Measurements from ENCODE around the gene MYOM1. TPM values are rescaled to one million over a fixed set of nuclear protein-coding genes. Genes with fewer than 3 reads are reported as not detected.

MYOM1 gene
- 10 to 100 TPM; 26.3 to 63.8 TPM for total RNA-seq
- 10 to 100 TPM; 15.8 to 26.4 TPM for polyA plus RNA-seq
- long read RNA-seq, donor 1, partial matches to known transcripts, result 60 of 85 reads
- long read RNA-seq, donor 1, other reads (novel, unspliced or antisense), result 24 of 85 reads
- long read RNA-seq, donor 2, partial matches to known transcripts, result 6 of 15 reads
- long read RNA-seq, donor 2, other reads (novel, unspliced or antisense), result 9 of 15 reads

GRCh38 chr18:3219631-3220335 is at the start of gene MYOM1:
MYOM1 (minus strand) TSS chr18:3219968; CDS start chr18:3215223, 4,745 bp downstream.
- ATAC-seq (ENCODE audit: low FRiP score), result peak; percentile 53
- intact Hi-C loops (cut with DNase I), result loop anchor here in 1 of 2 donors (5.0 kb wide), 1 partner anchor 37 kb away; no protein-coding TSS in a partner anchor
- peaks cover 0 to under 1% of the 10 kb centered on the region in 2 donors for H3K36me3 ChIP-seq (ENCODE audit: control insufficient read depth in 1 of 2, insufficient read depth in 2 of 2, low read length in 1 of 2)
- peak within 1 kb of the TSS; percentile 60 to 90 for H3K27ac ChIP-seq (ENCODE audit: low read depth in 1 of 2, low read length in 2 of 2)
- WGBS, 2 donors, result 3 to 7% methylated on average over 9 of the region's 9 CpGs
- H3K4me1 ChIP-seq (ENCODE audit: control insufficient read depth in 1 of 2, insufficient read depth in 2 of 2, low read length in 2 of 2), result peaks cover 0 to 5% of the 10 kb centered on the region in 2 donors
- DNase-seq, result no peak
- H3K9me3 ChIP-seq (ENCODE audit: control insufficient read depth, low read length), result no peaks in the 10 kb centered on the region
- peak within 1 kb of the TSS; percentile 82 to 94 for H3K4me3 ChIP-seq (ENCODE audit: low read length in 2 of 2)
- no peaks in the 10 kb centered on the region for H3K27me3 ChIP-seq (ENCODE audit: control insufficient read depth in 1 of 2, insufficient read depth in 2 of 2, low read length in 1 of 2)

- Histone ChIP-seq H3K9me3 (ENCODE audit: control insufficient read depth, low read length) (no peaks in the 10 kb centered on the region), H3K4me3 (ENCODE audit: low read length in 2 of 2) (no peak overlapping the region), H3K27me3 (ENCODE audit: control insufficient read depth in 1 of 2, insufficient read depth in 2 of 2, low read length in 1 of 2) (no peaks in the 10 kb centered on the region), H3K4me1 (ENCODE audit: control insufficient read depth in 1 of 2, insufficient read depth in 2 of 2, low read length in 2 of 2) (peaks cover 8 to 10% of the 10 kb centered on the region in 2 donors), H3K36me3 (ENCODE audit: control insufficient read depth in 1 of 2, insufficient read depth in 2 of 2, low read length in 1 of 2) (no peaks in the 10 kb centered on the region), H3K27ac (ENCODE audit: low read depth in 1 of 2, low read length in 2 of 2) (no peak overlapping the region)
- ATAC-seq (ENCODE audit: low FRiP score) (no peak), DNase-seq (no peak)
- WGBS, 2 donors, result 65 to 69% methylated on average over 4 of the region's 4 CpGs
- intact Hi-C loops (cut with DNase I), result loop anchor here (10.0 kb wide), 2 partner anchors 325 to 705 kb away; no protein-coding TSS in a partner anchor
Observed at GRCh38 chr18:3269241-3269913, 49.6 kb upstream of the MYOM1 start.

GRCh38 chr18:3268306-3268705 is 48.5 kb upstream of the MYOM1 start:
- no peak for ATAC-seq (ENCODE audit: low FRiP score)
- DNase-seq, result no peak
- H3K4me3 ChIP-seq (ENCODE audit: low read length in 2 of 2), result no peak overlapping the region
- H3K9me3 ChIP-seq (ENCODE audit: control insufficient read depth, low read length), result no peaks in the 10 kb centered on the region
- intact Hi-C loops (cut with DNase I), result loop anchor here (10.0 kb wide), 2 partner anchors 326 to 706 kb away; no protein-coding TSS in a partner anchor
- H3K27ac ChIP-seq (ENCODE audit: low read depth in 1 of 2, low read length in 2 of 2), result no peak overlapping the region
- peaks cover 8 to 17% of the 10 kb centered on the region in 2 donors for H3K4me1 ChIP-seq (ENCODE audit: control insufficient read depth in 1 of 2, insufficient read depth in 2 of 2, low read length in 2 of 2)
- no peaks in the 10 kb centered on the region for H3K27me3 ChIP-seq (ENCODE audit: control insufficient read depth in 1 of 2, insufficient read depth in 2 of 2, low read length in 1 of 2)
- H3K36me3 ChIP-seq (ENCODE audit: control insufficient read depth in 1 of 2, insufficient read depth in 2 of 2, low read length in 1 of 2), result no peaks in the 10 kb centered on the region

GRCh38 chr18:3266062-3266608 is 46.4 kb upstream of the MYOM1 start:
- Histone ChIP-seq H3K27ac (ENCODE audit: low read depth in 1 of 2, low read length in 2 of 2) (no peak overlapping the region), H3K36me3 (ENCODE audit: control insufficient read depth in 1 of 2, insufficient read depth in 2 of 2, low read length in 1 of 2) (no peaks in the 10 kb centered on the region), H3K4me1 (ENCODE audit: control insufficient read depth in 1 of 2, insufficient read depth in 2 of 2, low read length in 2 of 2) (peaks cover 6 to 17% of the 10 kb centered on the region in 2 donors), H3K27me3 (ENCODE audit: control insufficient read depth in 1 of 2, insufficient read depth in 2 of 2, low read length in 1 of 2) (no peaks in the 10 kb centered on the region), H3K9me3 (ENCODE audit: control insufficient read depth, low read length) (no peaks in the 10 kb centered on the region), H3K4me3 (ENCODE audit: low read length in 2 of 2) (no peak overlapping the region)
- 34 to 37% methylated on average over 7 of the region's 7 CpGs for WGBS, 2 donors
- ATAC-seq (ENCODE audit: low FRiP score) (no peak), DNase-seq (no peak)
- intact Hi-C loops (cut with DNase I), result loop anchor here (10.0 kb wide), 2 partner anchors 329 to 709 kb away; no protein-coding TSS in a partner anchor

GRCh38 chr18:3265564-3266033 is 45.8 kb upstream of the MYOM1 start:
- ATAC-seq (ENCODE audit: low FRiP score) (no peak), DNase-seq (no peak)
- Histone ChIP-seq H3K27ac (ENCODE audit: low read depth in 1 of 2, low read length in 2 of 2) (no peak overlapping the region), H3K9me3 (ENCODE audit: control insufficient read depth, low read length) (no peaks in the 10 kb centered on the region), H3K4me3 (ENCODE audit: low read length in 2 of 2) (no peak overlapping the region), H3K27me3 (ENCODE audit: control insufficient read depth in 1 of 2, insufficient read depth in 2 of 2, low read length in 1 of 2) (no peaks in the 10 kb centered on the region), H3K36me3 (ENCODE audit: control insufficient read depth in 1 of 2, insufficient read depth in 2 of 2, low read length in 1 of 2) (no peaks in the 10 kb centered on the region), H3K4me1 (ENCODE audit: control insufficient read depth in 1 of 2, insufficient read depth in 2 of 2, low read length in 2 of 2) (peaks cover 6 to 15% of the 10 kb centered on the region in 2 donors)
- intact Hi-C loops (cut with DNase I), result loop anchor here (10.0 kb wide), 2 partner anchors 329 to 709 kb away; no protein-coding TSS in a partner anchor
- 48 to 49% methylated on average over 3 of the region's 3 CpGs for WGBS, 2 donors

GRCh38 chr18:3264362-3264761 is 44.6 kb upstream of the MYOM1 start:
- WGBS, 2 donors, result 49 to 54% methylated on average over 2 of the region's 2 CpGs

GRCh38 chr18:3263132-3263700 is 43.4 kb upstream of the MYOM1 start:
- WGBS, 2 donors, result 8 to 13% methylated on average over 8 of the region's 8 CpGs

More at GRCh38 chr18:3264362-3264761, 44.6 kb upstream of the MYOM1 start:
- Histone ChIP-seq H3K36me3 (ENCODE audit: control insufficient read depth in 1 of 2, insufficient read depth in 2 of 2, low read length in 1 of 2) (peaks cover 0 to 2% of the 10 kb centered on the region in 2 donors), H3K27me3 (ENCODE audit: control insufficient read depth in 1 of 2, insufficient read depth in 2 of 2, low read length in 1 of 2) (no peaks in the 10 kb centered on the region), H3K4me3 (ENCODE audit: low read length in 2 of 2) (no peak overlapping the region), H3K27ac (ENCODE audit: low read depth in 1 of 2, low read length in 2 of 2) (no peak overlapping the region), H3K4me1 (ENCODE audit: control insufficient read depth in 1 of 2, insufficient read depth in 2 of 2, low read length in 2 of 2) (peaks cover 5 to 15% of the 10 kb centered on the region in 2 donors), H3K9me3 (ENCODE audit: control insufficient read depth, low read length) (no peaks in the 10 kb centered on the region)
- ATAC-seq (ENCODE audit: low FRiP score) (no peak), DNase-seq (no peak)
- intact Hi-C loops (cut with DNase I), result loop anchor here (5.0 to 10.0 kb wide), 3 partner anchors 188 to 710 kb away; partner anchors contain the start of gene TGIF1 (in 1 of the 2)

More at GRCh38 chr18:3263132-3263700, 43.4 kb upstream of the MYOM1 start:
- Histone ChIP-seq H3K4me1 (ENCODE audit: control insufficient read depth in 1 of 2, insufficient read depth in 2 of 2, low read length in 2 of 2) (peaks cover 0 to 15% of the 10 kb centered on the region in 2 donors), H3K27me3 (ENCODE audit: control insufficient read depth in 1 of 2, insufficient read depth in 2 of 2, low read length in 1 of 2) (no peaks in the 10 kb centered on the region), H3K36me3 (ENCODE audit: control insufficient read depth in 1 of 2, insufficient read depth in 2 of 2, low read length in 1 of 2) (peaks cover 0 to 4% of the 10 kb centered on the region in 2 donors), H3K27ac (ENCODE audit: low read depth in 1 of 2, low read length in 2 of 2) (no peak overlapping the region), H3K9me3 (ENCODE audit: control insufficient read depth, low read length) (no peaks in the 10 kb centered on the region), H3K4me3 (ENCODE audit: low read length in 2 of 2) (peak overlapping the region; percentile 65 to 87)
- DNase-seq, result no peak
- ATAC-seq (ENCODE audit: low FRiP score), result no peak
- intact Hi-C loops (cut with DNase I), result loop anchor here (5.0 to 10.0 kb wide), 3 partner anchors 189 to 712 kb away; partner anchors contain the start of gene TGIF1 (in 1 of the 2)

All from aorta (tissue), 5 donors.